Thoracic aorta (tissue), 2 donors: Measurements from ENCODE around the gene TSFM. TPM values are rescaled to one million over a fixed set of nuclear protein-coding genes. Genes with fewer than 3 reads are reported as not detected.

Experiments used
- ATAC-seq: fragments of 150-250 bp; one replicate; pipeline ENCODE4 v1.8.0; 2017; ENCODE audit warnings: low read depth; ENCODE audit not compliant: insufficient number of reproducible peaks, low FRiP score
- DNase-seq: peaks from one replicate; pipeline ENCODE4 v3.0.0-alpha.2; 2020; ENCODE audit warnings: low spot score
- H3K27ac ChIP-seq, 2 donors: fragments of 200-600 bp; sonication (generic); 1 replicate in 1 of 2; 2 replicates in 1 of 2; pipeline ENCODE4 v1.5.1; 2016; ENCODE audit warnings: mild to moderate bottlenecking in 2 of 2, moderate library complexity in 2 of 2
- H3K27me3 ChIP-seq: fragments of 200-600 bp; sonication (generic); replicated peaks from 2 replicates; pipeline ENCODE4 v1.6.0; 2016; ENCODE audit warnings: mild to moderate bottlenecking; ENCODE audit not compliant: insufficient read depth
- H3K36me3 ChIP-seq: fragments of 200-600 bp; sonication (generic); one replicate; pipeline ENCODE4 v1.5.1; 2016
- H3K4me1 ChIP-seq, 2 donors: fragments of 200-600 bp; sonication (generic); 1 replicate in 1 of 2; 2 replicates in 1 of 2; pipeline versions ENCODE4 v1.5.1 to v1.6.0; 2016; ENCODE audit warnings: low read depth in 2 of 2, mild to moderate bottlenecking in 1 of 2; ENCODE audit not compliant: control insufficient read depth in 1 of 2
- H3K4me3 ChIP-seq: fragments of 200-600 bp; sonication (generic); 2 replicates; pipeline ENCODE4 v1.5.1; 2016; ENCODE audit warnings: mild to moderate bottlenecking
- H3K9me3 ChIP-seq: fragments of 200-600 bp; sonication (generic); 2 replicates; pipeline ENCODE4 v1.5.1; 2016
- CTCF ChIP-seq: fragments of 200-600 bp; sonication (generic); IDR thresholded peaks from one replicate; pipeline ENCODE4 v1.5.1; 2019; ENCODE audit warnings: antibody characterized with exemption
- total RNA-seq, 2 donors: library from RNA; depleted of rRNA; stranded (reverse); fragments of >200 nt; gene quantifications; one replicate each; pipeline versions ENCODE4 v1.1.0 to v1.2.3, GENCODE V29; 2016

The TSFM gene
- total RNA-seq, 2 donors from 2014 or later = 15.4 to 19.3 TPM

- no peak overlapping the region for H3K4me3 ChIP-seq
- peaks cover 8% of the 10 kb centered on the region for H3K36me3 ChIP-seq
- peaks cover 12 to 17% of the 10 kb centered on the region in 2 donors for H3K4me1 ChIP-seq
- DNase-seq = no peak
- no peaks in the 10 kb centered on the region for H3K9me3 ChIP-seq
- no peak for TF ChIP-seq CTCF
- H3K27ac ChIP-seq = no peak overlapping the region
- no peak for ATAC-seq
- H3K27me3 ChIP-seq = no peaks in the 10 kb centered on the region
Measured at GRCh38 chr12:57779736-57780135, 2.9 kb upstream of the TSFM start.

- no peak overlapping the region for H3K4me3 ChIP-seq
- no peak overlapping the region for H3K27ac ChIP-seq
- H3K9me3 ChIP-seq = no peaks in the 10 kb centered on the region
- no peaks in the 10 kb centered on the region for H3K27me3 ChIP-seq
- peaks cover 12 to 17% of the 10 kb centered on the region in 2 donors for H3K4me1 ChIP-seq
- ATAC-seq (no peak), DNase-seq (no peak)
- H3K36me3 ChIP-seq = peaks cover 8% of the 10 kb centered on the region
- TF ChIP-seq CTCF = no peak
Measured at GRCh38 chr12:57780284-57780897, 2.2 kb upstream of the TSFM start.

- peak overlapping the region in 1 of 2 donors; percentile 1 for H3K27ac ChIP-seq
- H3K4me1 ChIP-seq = peaks cover 12 to 17% of the 10 kb centered on the region in 2 donors
- ATAC-seq = no peak
- no peaks in the 10 kb centered on the region for H3K9me3 ChIP-seq
- no peak overlapping the region for H3K4me3 ChIP-seq
- no peak for DNase-seq
- H3K36me3 ChIP-seq = peaks cover 7% of the 10 kb centered on the region
- TF ChIP-seq CTCF = no peak
- no peaks in the 10 kb centered on the region for H3K27me3 ChIP-seq
Measured at GRCh38 chr12:57781244-57781643, 1.3 kb upstream of the TSFM start.

GRCh38 chr12:57781801-57782200 lies 786 bp upstream of the TSFM start:
- peaks cover 12 to 17% of the 10 kb centered on the region in 2 donors for H3K4me1 ChIP-seq
- DNase-seq = no peak
- ATAC-seq = no peak
- H3K4me3 ChIP-seq = no peak overlapping the region
- no peak for TF ChIP-seq CTCF
- H3K9me3 ChIP-seq = no peaks in the 10 kb centered on the region
- H3K27ac ChIP-seq = peak overlapping the region in 1 of 2 donors; percentile 1
- H3K36me3 ChIP-seq = peaks cover 9% of the 10 kb centered on the region
- H3K27me3 ChIP-seq = no peaks in the 10 kb centered on the region

- Histone ChIP-seq H3K4me3 (peak overlapping the region; percentile 98), H3K27ac (no peak overlapping the region)
- no peak for TF ChIP-seq CTCF
Measured at GRCh38 chr12:57782243-57782607, 362 bp upstream of the TSFM start.

More at GRCh38 chr12:57782243-57782607, 362 bp upstream of the TSFM start:
- peaks cover 12 to 17% of the 10 kb centered on the region in 2 donors for H3K4me1 ChIP-seq
- ATAC-seq (no peak), DNase-seq (no peak)
- H3K27me3 ChIP-seq = no peaks in the 10 kb centered on the region
- no peaks in the 10 kb centered on the region for H3K9me3 ChIP-seq
- H3K36me3 ChIP-seq = peaks cover 10% of the 10 kb centered on the region
